HUES48 (cell line): ENCODE measurements around the gene CD72.
A peak's percentile ranks its signal among the peaks of the same experiment; 100 is the strongest.

ENCODE experiments used
- H3K27ac ChIP-seq: one replicate; pipeline ENCODE4 v1.7.0; 2013; ENCODE audit warnings: low read depth, low read length, inconsistent platforms
- H3K27me3 ChIP-seq: 2 replicates; pipeline ENCODE4 v1.6.1; 2013; ENCODE audit warnings: mild to moderate bottlenecking, low read length; ENCODE audit not compliant: control insufficient read depth, insufficient read depth
- H3K36me3 ChIP-seq: 2 replicates; pipeline ENCODE4 v1.6.1; 2013; ENCODE audit warnings: low read length; ENCODE audit not compliant: control insufficient read depth, insufficient read depth
- H3K4me1 ChIP-seq: 2 replicates; pipeline ENCODE4 v1.6.1; 2013; ENCODE audit warnings: mild to moderate bottlenecking, low read length; ENCODE audit not compliant: control insufficient read depth, insufficient read depth
- H3K4me3 ChIP-seq: 2 replicates; pipeline ENCODE4 v1.5.1; 2013; ENCODE audit warnings: mild to moderate bottlenecking, low read depth, low read length
- H3K9ac ChIP-seq: 2 replicates; pipeline ENCODE4 v1.6.1; 2013; ENCODE audit warnings: mild to moderate bottlenecking, low read depth, low read length, moderate library complexity
- H3K9me3 ChIP-seq: 2 replicates; pipeline ENCODE4 v1.6.1; 2013; ENCODE audit warnings: low read length; ENCODE audit not compliant: control insufficient read depth, insufficient read depth

Gene CD72, protein sequence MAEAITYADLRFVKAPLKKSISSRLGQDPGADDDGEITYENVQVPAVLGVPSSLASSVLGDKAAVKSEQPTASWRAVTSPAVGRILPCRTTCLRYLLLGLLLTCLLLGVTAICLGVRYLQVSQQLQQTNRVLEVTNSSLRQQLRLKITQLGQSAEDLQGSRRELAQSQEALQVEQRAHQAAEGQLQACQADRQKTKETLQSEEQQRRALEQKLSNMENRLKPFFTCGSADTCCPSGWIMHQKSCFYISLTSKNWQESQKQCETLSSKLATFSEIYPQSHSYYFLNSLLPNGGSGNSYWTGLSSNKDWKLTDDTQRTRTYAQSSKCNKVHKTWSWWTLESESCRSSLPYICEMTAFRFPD

DNA sequence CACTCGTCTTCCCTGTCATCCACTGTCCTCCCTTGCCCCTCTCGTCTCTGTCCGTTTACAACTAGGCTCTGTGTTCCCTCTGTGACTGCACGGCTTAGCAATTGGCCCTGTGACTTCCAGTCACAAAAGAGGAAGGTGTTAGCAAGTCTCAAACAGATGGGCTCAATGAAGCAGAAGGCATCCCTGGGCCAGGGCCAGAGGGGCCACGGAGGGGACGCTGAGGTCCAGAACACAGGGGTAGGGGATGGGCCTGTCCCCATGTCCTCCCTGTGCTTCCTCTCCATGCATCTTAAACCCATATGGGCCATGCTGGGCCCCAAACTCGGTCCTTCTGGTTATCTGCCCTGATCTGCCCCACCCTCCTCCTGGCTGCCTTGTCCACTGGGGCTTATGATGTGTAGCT lies at the start of gene CD72:
Gene CD72, minus strand, starts transcription at position 89 of the 403 bp plus-strand sequence. CDS start 110 bp downstream, outside the sequence.
- Histone ChIP-seq H3K4me1 (peaks cover 3% of the 10 kb centered on the region; the same call in 1 of the 2 replicates), H3K9ac (peak within 1 kb of the TSS; percentile 40; the same call in 1 of the 2 replicates), H3K27me3 (peaks cover 25% of the 10 kb centered on the region), H3K9me3 (no peaks in the 10 kb centered on the region), H3K4me3 (peak within 1 kb of the TSS; percentile 69), H3K27ac (no peak within 1 kb of the TSS), H3K36me3 (no peaks in the 10 kb centered on the region)

DNA sequence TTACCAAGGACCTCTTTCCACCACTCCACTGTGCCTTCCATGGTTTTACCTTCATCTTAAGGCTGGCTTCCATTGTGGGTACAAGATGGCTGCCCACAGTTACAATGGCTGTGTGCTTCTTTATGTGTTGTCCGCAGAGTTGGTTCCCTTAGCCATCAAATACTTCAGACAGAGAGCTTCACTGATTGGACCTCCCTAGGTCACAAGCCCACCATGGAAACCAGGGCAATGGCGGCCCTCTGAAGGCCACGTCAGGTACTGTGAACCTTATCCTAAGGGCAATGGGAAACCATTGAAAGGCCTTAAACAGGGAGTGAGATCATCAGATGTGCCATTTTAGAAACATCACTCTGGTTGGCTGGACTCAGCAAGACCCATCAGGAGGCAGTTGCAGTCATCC lies 49.7 kb upstream of the CD72 start:
- no peaks in the 10 kb centered on the region for H3K9me3 ChIP-seq
- H3K27ac ChIP-seq: no peak overlapping the region
- peaks cover 7% of the 10 kb centered on the region for H3K36me3 ChIP-seq
- H3K27me3 ChIP-seq: no peaks in the 10 kb centered on the region
- H3K4me1 ChIP-seq: peaks cover 10% of the 10 kb centered on the region
- H3K4me3 ChIP-seq: no peak overlapping the region
- no peak overlapping the region for H3K9ac ChIP-seq

DNA sequence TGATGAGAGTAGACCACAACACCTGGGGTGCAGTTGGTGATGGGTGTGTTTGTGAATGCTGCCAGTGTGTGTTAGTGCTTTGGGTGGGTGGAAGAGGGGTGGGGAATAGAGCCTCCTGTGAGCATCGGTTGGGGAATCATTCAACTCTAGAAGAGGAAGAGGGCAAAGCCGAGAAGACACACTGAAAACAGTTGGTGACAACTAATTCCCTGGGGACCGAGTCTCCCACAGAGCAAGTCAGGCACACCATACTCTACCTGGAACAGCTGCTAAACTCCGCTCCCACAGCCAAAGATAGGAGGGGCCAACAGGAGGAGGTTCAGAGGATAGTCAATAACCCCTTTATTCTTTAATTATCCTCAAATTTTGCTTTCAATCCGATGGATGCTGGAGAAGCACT lies 48.3 kb upstream of the CD72 start:
- no peak overlapping the region for H3K27ac ChIP-seq
- H3K9ac ChIP-seq: no peak overlapping the region
- H3K36me3 ChIP-seq: peaks cover 21% of the 10 kb centered on the region
- peaks cover 10% of the 10 kb centered on the region for H3K4me1 ChIP-seq
- no peak overlapping the region for H3K4me3 ChIP-seq
- H3K27me3 ChIP-seq: no peaks in the 10 kb centered on the region
- H3K9me3 ChIP-seq: no peaks in the 10 kb centered on the region

DNA sequence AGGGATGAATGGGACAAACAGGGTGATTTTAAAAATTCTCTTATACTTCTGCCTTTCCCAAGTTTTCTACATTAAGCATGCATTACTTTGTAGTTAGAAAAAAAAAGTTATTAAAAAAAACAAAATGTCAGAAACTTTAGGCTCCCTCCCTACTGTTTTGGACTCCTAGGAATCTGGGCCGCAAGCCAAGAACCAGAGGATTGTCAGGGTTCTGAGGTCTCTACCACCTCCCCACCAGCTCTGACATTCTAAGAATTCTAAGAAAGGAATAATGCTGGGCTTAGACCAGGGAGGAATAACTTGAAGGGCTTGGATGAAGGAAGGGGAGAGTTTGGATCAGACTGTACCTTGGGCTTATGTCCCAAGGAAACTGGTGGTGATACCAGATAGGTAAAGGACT lies 47.8 kb upstream of the CD72 start:
- no peak overlapping the region for H3K27ac ChIP-seq
- no peak overlapping the region for H3K9ac ChIP-seq
- H3K9me3 ChIP-seq: no peaks in the 10 kb centered on the region
- H3K4me3 ChIP-seq: no peak overlapping the region
- peaks cover 10% of the 10 kb centered on the region for H3K4me1 ChIP-seq
- H3K36me3 ChIP-seq: peaks cover 26% of the 10 kb centered on the region
- H3K27me3 ChIP-seq: no peaks in the 10 kb centered on the region

DNA sequence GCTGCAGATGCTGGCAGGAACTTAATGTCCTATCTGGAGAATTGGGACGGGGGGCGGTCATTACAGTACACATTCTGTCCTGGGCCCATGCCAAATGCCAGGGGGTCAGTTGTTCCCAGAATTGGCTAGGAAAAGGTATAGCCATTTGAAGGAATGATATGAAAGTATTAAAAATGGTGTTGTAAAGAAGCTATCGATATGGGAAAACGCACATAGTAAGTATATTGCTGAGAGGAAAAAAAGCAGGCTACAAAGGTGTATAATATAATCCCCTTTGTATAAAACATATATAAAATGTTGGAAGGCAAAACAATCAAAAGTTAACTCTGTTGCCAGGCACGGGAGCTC lies 47.2 kb upstream of the CD72 start:
- no peak overlapping the region for H3K9ac ChIP-seq
- peak overlapping the region; percentile 77 for H3K27ac ChIP-seq
- H3K9me3 ChIP-seq: no peaks in the 10 kb centered on the region
- peaks cover 32% of the 10 kb centered on the region for H3K36me3 ChIP-seq
- H3K27me3 ChIP-seq: no peaks in the 10 kb centered on the region
- peak overlapping the region; percentile 87 for H3K4me3 ChIP-seq
- H3K4me1 ChIP-seq: peaks cover 10% of the 10 kb centered on the region

DNA sequence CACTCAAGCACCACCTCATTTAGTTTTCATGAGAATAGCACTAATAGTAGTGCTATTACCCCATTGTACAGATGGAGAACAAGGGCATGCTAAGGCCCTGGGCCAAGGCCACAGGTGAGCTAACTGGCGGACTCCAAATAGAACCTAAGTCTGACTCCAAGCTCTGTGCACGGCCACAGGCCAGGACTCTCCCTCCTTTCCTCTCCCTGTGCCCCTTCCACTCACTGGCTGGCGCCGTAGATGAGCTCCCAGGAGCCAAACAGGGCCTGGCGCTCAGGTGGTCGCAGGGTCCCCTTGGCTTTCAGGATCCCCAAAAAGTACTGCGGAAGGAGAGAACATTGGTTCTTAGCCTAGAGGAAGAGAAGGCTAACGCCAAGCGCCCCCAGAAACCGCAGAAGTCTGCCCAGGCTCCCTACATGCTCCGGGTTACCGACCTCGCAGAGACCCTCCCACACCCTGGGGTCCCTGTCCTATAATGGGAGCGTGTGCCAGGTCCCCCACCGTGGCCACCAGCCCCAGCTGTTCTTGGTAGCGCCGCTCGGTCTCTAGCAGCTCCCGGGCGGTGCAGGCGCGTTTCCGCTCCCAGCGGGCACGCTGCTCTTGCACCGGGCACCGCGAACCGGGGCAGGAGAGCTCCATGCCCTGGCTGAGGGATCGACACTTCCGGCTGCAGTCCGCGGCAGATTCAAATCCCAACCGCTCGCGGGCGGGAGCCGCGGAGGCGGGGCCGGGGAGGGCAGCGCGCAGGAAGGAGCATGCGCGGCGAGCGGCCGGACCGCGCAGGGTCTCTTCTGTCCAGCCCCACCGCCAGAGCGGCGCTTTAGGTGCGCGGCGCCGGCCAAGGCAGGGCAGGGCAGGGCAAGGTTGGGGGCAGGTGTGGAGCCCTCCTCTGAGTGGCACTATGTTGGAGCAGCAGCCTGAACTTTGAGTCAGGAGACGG lies 46.6 kb upstream of the CD72 start, which contains the start of gene ARHGEF39:
Gene ARHGEF39, minus strand, starts transcription at position 665 of the 940 bp plus-strand sequence. Its CDS starts 26 bp downstream, at position 639.
- Histone ChIP-seq H3K9ac (peak within 1 kb of the TSS; percentile 72), H3K27ac (peak within 1 kb of the TSS; percentile 77), H3K4me3 (peak within 1 kb of the TSS; percentile 87), H3K4me1 (peaks cover 10% of the 10 kb centered on the region), H3K36me3 (peaks cover 37% of the 10 kb centered on the region), H3K27me3 (no peaks in the 10 kb centered on the region), H3K9me3 (no peaks in the 10 kb centered on the region)

DNA sequence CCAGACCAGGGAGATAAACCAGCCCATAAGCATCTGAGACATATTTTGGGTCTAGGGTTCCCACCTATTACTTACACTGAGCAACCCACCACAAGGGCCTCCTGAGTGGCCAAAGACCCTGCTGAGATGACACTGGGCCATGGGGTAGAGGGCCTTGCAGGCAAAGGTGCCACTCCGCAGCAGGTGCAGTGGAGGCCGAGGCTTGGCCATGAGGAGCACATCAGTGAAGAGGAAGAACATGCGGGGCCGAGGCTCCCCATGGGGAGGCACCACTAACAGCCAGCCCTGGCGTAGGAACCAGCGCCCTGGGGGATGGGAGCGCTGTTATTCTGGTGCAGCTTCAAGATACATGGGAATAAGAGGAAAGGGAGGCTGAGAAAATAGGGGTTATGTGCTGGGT lies 44.2 kb upstream of the CD72 start:
- H3K4me1 ChIP-seq: peaks cover 16% of the 10 kb centered on the region
- H3K27me3 ChIP-seq: no peaks in the 10 kb centered on the region
- H3K36me3 ChIP-seq: peaks cover 37% of the 10 kb centered on the region
- no peak overlapping the region for H3K4me3 ChIP-seq
- no peak overlapping the region for H3K9ac ChIP-seq
- no peaks in the 10 kb centered on the region for H3K9me3 ChIP-seq
- H3K27ac ChIP-seq: no peak overlapping the region

DNA sequence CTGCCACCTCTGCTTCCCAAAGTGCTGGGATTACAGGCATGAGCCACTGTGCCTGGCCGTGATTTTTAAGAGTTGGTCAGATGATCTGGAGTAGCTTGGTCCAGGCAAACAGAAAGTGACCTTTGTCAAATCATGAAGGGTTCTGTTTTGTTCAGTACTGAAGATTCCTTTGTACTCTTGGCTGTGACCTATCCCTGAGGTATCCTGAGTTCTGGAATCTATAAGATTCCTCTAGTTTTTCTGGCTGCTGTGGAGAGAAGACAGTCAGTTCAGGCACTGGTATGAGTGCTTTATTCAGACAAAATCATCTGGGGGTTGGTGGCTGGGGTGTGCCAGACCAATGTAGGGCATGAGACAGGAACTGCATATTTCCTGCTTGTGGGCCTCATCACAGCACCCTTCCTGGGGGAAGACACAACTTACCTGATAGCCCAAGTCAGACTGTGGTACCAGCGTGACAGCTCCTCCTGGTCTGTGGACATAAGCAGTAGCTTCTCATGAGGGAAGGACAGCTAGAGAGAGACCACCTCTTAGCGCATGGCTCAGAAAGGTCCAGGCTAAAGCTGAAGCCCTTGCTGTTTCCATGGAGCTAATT lies 43.6 kb upstream of the CD72 start:
- no peaks in the 10 kb centered on the region for H3K9me3 ChIP-seq
- H3K36me3 ChIP-seq: peaks cover 37% of the 10 kb centered on the region
- H3K9ac ChIP-seq: no peak overlapping the region

DNA sequence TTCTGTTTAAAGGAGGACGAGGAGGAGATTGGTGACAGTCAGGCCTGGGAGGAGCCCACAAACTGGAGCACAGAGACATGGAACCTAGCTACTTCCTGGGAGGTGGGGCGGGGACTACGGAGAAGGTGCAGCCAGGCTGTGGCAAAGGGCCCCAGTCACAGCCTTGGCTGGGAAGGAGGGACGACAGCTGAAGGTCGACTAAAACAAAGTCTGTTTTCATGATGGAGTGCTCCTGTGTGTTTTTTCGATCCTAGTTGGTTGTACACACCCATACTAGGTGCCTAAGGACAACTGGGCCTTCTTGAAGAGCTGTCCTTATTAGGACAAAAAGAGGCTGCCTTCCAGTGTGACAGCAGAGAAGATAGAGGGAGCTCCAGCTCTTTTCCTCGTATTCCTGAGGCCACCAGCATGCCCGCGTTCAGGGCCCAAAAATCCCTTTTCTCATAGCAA lies 42.8 kb upstream of the CD72 start:
- H3K9me3 ChIP-seq: no peaks in the 10 kb centered on the region
- peaks cover 37% of the 10 kb centered on the region for H3K36me3 ChIP-seq
- no peak overlapping the region for H3K4me3 ChIP-seq
- no peak overlapping the region for H3K9ac ChIP-seq
- H3K27ac ChIP-seq: peak overlapping the region; percentile 54
- H3K4me1 ChIP-seq: peaks cover 20% of the 10 kb centered on the region
- H3K27me3 ChIP-seq: 0 out of 2 replicates have a peak, but pooled peaks cover 7% of the 10 kb centered on the region

More for the DNA sequence above, 43.6 kb upstream of the CD72 start:
- peaks cover 19% of the 10 kb centered on the region for H3K4me1 ChIP-seq
- 0 out of 2 replicates have a peak, but pooled peaks cover 3% of the 10 kb centered on the region for H3K27me3 ChIP-seq
- H3K27ac ChIP-seq: peak overlapping the region; percentile 18
- H3K4me3 ChIP-seq: no peak overlapping the region

DNA sequence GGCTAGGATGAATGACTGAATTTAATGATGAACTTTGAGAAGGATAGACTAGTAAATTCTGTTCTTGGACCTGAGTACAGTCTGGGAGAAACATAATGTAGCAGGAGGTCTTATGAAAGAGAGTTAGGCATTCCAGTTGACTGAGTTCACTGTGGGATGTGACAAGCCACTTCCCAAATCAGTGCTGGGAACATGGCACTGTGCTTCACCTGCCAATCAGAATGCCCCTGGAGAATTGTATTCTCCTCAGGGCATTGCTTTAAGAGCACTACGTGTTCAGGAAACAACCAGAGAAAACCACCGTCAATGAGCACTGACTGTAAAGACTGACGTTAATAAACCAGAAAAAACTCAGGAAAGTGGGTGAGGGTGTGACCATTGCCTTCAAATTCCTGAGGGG lies 41.1 kb upstream of the CD72 start:
- Histone ChIP-seq H3K4me1 (peaks cover 15% of the 10 kb centered on the region), H3K27ac (peak overlapping the region; percentile 99), H3K9ac (no peak overlapping the region), H3K36me3 (peaks cover 37% of the 10 kb centered on the region), H3K9me3 (no peaks in the 10 kb centered on the region), H3K27me3 (0 out of 2 replicates have a peak, but pooled peaks cover 8% of the 10 kb centered on the region), H3K4me3 (peak overlapping the region; percentile 92)
